HepG2 (cell line): Measurements from ENCODE around the gene SPOP. TPM values are rescaled to one million over a fixed set of nuclear protein-coding genes. Genes with fewer than 3 reads are reported as not detected.

Experiments
- ATAC-seq: fragments of 200-7000 bp; cut with Tn5 transposase; 3 replicates; pipeline ENCODE4 v1.9.1; 2020; ENCODE audit warnings: mild to moderate bottlenecking, moderate library complexity
- BruUV-seq: library from RNA; stranded (reverse); fragments of 400-500 nt; replicated peaks from 2 replicates; lab custom pipeline; 2021; lab: Mats Ljungman, UMichigan
- CTCF ChIA-PET: fragments of 300-600 bp; formaldehyde crosslinking; extraction: SDS; loops from one replicate; lab custom pipeline; 2021; ENCODE audit warnings: low total read pairs, inconsistent platforms, low intra/inter-chr PET ratio; lab: Yijun Ruan, JAX
- POLR2A ChIA-PET: fragments of 350-600 bp; sonication (Branson Sonifier 250); formaldehyde crosslinking; loops from one replicate; lab custom pipeline; 2020; ENCODE audit warnings: antibody characterized with exemption, inconsistent platforms; lab: Yijun Ruan, JAX
- DNase-seq: peaks from one replicate; pipeline ENCODE4 v3.0.0-alpha.2; 2015; ENCODE audit warnings: low spot score
- FAIRE-seq: peaks from 3 replicates; lab custom pipeline; 2011; peaks lifted over from hg19 to GRCh38; lab: Jason Lieb, UNC
- H2AFZ ChIP-seq: one replicate; pipeline ENCODE4 v1.6.1; 2011; ENCODE audit warnings: low read length, inconsistent platforms
- H3K27ac ChIP-seq: fragments of 300-600 bp; 3 replicates; pipeline ENCODE4 v1.8.0; 2011; ENCODE audit warnings: mixed run types, mild to moderate bottlenecking, mixed read lengths, low read length, inconsistent platforms; ENCODE audit not compliant: insufficient read depth; ENCODE audit errors: extremely low read length
- H3K27me3 ChIP-seq, 2 experiments: fragments of 200-600 bp in 1 of 2; 2 replicates in 1 of 2; 3 replicates in 1 of 2; pipeline versions ENCODE4 v1.6.0 to v1.8.0; 2011; ENCODE audit warnings: low read length in 2 of 2, mild to moderate bottlenecking in 2 of 2, moderate library complexity in 2 of 2, inconsistent platforms in 1 of 2; ENCODE audit not compliant: insufficient read depth in 2 of 2, control insufficient read depth in 1 of 2
- H3K36me3 ChIP-seq, 2 experiments: fragments of 200-600 bp in 1 of 2; replicated peaks in 1 of 2; 2 replicates in 1 of 2; 3 replicates in 1 of 2; pipeline versions ENCODE4 v1.5.1 to v1.8.0; 2011; ENCODE audit warnings: low read length in 2 of 2, inconsistent platforms in 1 of 2; ENCODE audit not compliant: insufficient read depth in 2 of 2, control insufficient read depth in 1 of 2
- H3K4me1 ChIP-seq: 2 replicates; pipeline ENCODE4 v1.5.1; 2012; ENCODE audit warnings: low read length, inconsistent platforms; ENCODE audit not compliant: insufficient read depth
- H3K4me2 ChIP-seq: 2 replicates; pipeline ENCODE4 v1.6.0; 2011; ENCODE audit warnings: low read depth, low read length, inconsistent platforms
- H3K4me3 ChIP-seq, 3 experiments: fragments of 200-600 bp in 1 of 3; sonication (generic), shearing (Covaris generic) in 1 of 3; replicated peaks in 1 of 3; 2 replicates each; pipeline ENCODE4 v1.5.1; 2011 to 2016; ENCODE audit warnings: low read length in 3 of 3, inconsistent platforms in 2 of 3, low read depth in 2 of 3, mild to moderate bottlenecking in 2 of 3, control low read depth in 1 of 3, mixed read lengths in 1 of 3; ENCODE audit not compliant: insufficient read depth in 1 of 3
- H3K79me2 ChIP-seq: one replicate; pipeline ENCODE4 v1.6.1; 2011; ENCODE audit warnings: low read length, inconsistent platforms; ENCODE audit not compliant: insufficient read depth
- H3K9ac ChIP-seq: 2 replicates; pipeline ENCODE4 v1.6.0; 2011; ENCODE audit warnings: mild to moderate bottlenecking, low read depth, low read length, inconsistent platforms; ENCODE audit not compliant: insufficient read depth
- H3K9me3 ChIP-seq: 2 replicates; pipeline ENCODE4 v1.5.1; 2012; ENCODE audit warnings: mild to moderate bottlenecking, low read length
- H4K20me1 ChIP-seq: 2 replicates; pipeline ENCODE4 v1.6.0; 2011; ENCODE audit warnings: inconsistent platforms, mild to moderate bottlenecking, low read length, moderate library complexity; ENCODE audit not compliant: insufficient read depth
- ERF ChIP-seq: IDR thresholded peaks from 2 replicates; pipeline ENCODE4 v1.6.1; 2018; ENCODE audit warnings: missing biosample characterization, missing genetic modification reagents
- NR2F1 ChIP-seq, 2 experiments: fragments of 450-650 bp in 1 of 2; formaldehyde crosslinking in 1 of 2; IDR thresholded peaks; 2 replicates each; pipeline versions ENCODE4 v1.5.0 to v1.6.1; 2016 to 2020; ENCODE audit warnings: mild to moderate bottlenecking in 1 of 2, missing compliant biosample characterization in 1 of 2, missing genetic modification reagents in 1 of 2, moderate library complexity in 1 of 2
- RBM22 ChIP-seq: fragments of 200-400 bp; formaldehyde crosslinking; optimal IDR thresholded peaks from 2 replicates; pipeline ENCODE3; 2017; ENCODE audit warnings: mild to moderate bottlenecking, low read length, moderate library complexity
- RNF2 ChIP-seq: fragments of 450-650 bp; conservative IDR thresholded peaks from 2 replicates; pipeline ENCODE4 v1.6.1; 2016; ENCODE audit warnings: low read depth
- ZNF44 ChIP-seq: sonication (generic); formaldehyde crosslinking; IDR thresholded peaks from 2 replicates; pipeline ENCODE4 v1.5.1; 2020; ENCODE audit warnings: mild to moderate bottlenecking, missing genetic modification reagents
- ZNF496 ChIP-seq: sonication (generic); formaldehyde crosslinking; IDR thresholded peaks from 2 replicates; pipeline ENCODE4 v1.8.1; 2023; ENCODE audit warnings: mild to moderate bottlenecking, moderate library complexity, missing genetic modification reagents; ENCODE audit not compliant: insufficient replicate concordance
- WGBS: methylation state at CpG from one replicate; pipeline ENCODE4 v1.1.6; 2017; ENCODE audit warnings: low lambda C conversion rate; 5-methylcytosine and 5-hydroxymethylcytosine counted together
- in situ Hi-C: cut with HindIII; loops from 2 replicates; pipeline ENCODE4 v1.10.0; 2017; ENCODE audit warnings: low pct_unique_long_range_greater_than_20kb; ENCODE audit not compliant: extremely low pct_ligation_motif_present
- intact Hi-C: fragments of 100-400 bp; cut with micrococcal nuclease; formaldehyde crosslinking; loops from one replicate; pipeline ENCODE4 v1.10.0; 2022; ENCODE audit not compliant: unreplicated experiment
- polyA plus RNA-seq, 8 experiments: library from polyadenylated mRNA; depleted of rRNA in 3 of 8; stranded (reverse) in 7 of 8; unstranded in 1 of 8; fragments of >200 nt; fragmentation: Illumina TruSeq in 4 of 8; extraction: Trizol in 4 of 8; gene quantifications; 2 replicates each; pipeline versions ENCODE4 v1.2.1 to v1.2.3, GENCODE V29; 2011 to 2016; ENCODE audit warnings: low read depth in 4 of 8, missing spikeins in 1 of 8, mixed read lengths in 1 of 8; ENCODE audit not compliant: insufficient read depth in 1 of 8
- total RNA-seq, 5 experiments: library from RNA; depleted of rRNA; stranded (reverse); fragments of >200 nt; fragmentation: Illumina TruSeq; extraction: Trizol; gene quantifications; 2 replicates each; pipeline ENCODE4 v1.2.3, GENCODE V29; 2016; ENCODE audit warnings: low read depth in 1 of 5
- TF ChIP-seq, protein P1 (sequence below): sonication (generic); formaldehyde crosslinking; IDR thresholded peaks from 2 replicates; pipeline ENCODE4 v1.4.0; 2020; ENCODE audit warnings: missing genetic modification reagents, borderline replicate concordance
- TF ChIP-seq, protein P2 (sequence below): sonication (generic); formaldehyde crosslinking; conservative IDR thresholded peaks from 2 replicates; pipeline ENCODE4 v1.4.0; 2020; ENCODE audit warnings: missing genetic modification reagents
- TF ChIP-seq, protein P3 (sequence below): sonication (generic); formaldehyde crosslinking; IDR thresholded peaks from 2 replicates; pipeline ENCODE4 v1.4.0; 2020; ENCODE audit warnings: missing genetic modification reagents, borderline replicate concordance

Gene SPOP
- total and polyA plus RNA-seq, 2 of the 13 experiments (the other 11 are each of a cell fraction or from before 2014, with no cell fraction given) = 52.8 to 60.8 TPM

DNA sequence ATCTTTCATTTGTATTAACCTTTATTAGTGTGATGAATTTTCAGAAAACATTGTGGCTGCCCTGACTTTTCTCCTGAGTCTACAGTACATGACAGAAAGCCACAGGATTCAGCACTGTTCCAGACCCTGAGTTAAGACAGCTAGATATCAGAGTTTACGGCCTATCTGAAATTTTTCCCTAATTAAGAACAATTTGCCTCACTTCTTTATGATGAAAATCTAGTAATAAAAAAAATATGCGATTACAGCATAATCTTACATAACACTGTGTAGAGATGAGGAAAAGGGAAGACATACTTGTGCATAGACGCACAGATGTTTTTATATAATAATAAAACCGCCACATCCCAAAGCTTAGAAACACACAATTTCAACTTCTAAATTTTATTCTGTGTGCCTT lies 7.3 kb downstream of the SPOP start:
- TF ChIP-seq RNF2 (no peak), ZNF496 (CRISPR knock-in tag) (no peak), NR2F1 (CRISPR knock-in tag; IDR thresholded peaks at IDR 0.05) (no peak), ERF (CRISPR knock-in tag) (no peak), ZNF44 (CRISPR knock-in tag) (no peak), RBM22 (no peak)
- TF ChIP-seq, protein P1, sequence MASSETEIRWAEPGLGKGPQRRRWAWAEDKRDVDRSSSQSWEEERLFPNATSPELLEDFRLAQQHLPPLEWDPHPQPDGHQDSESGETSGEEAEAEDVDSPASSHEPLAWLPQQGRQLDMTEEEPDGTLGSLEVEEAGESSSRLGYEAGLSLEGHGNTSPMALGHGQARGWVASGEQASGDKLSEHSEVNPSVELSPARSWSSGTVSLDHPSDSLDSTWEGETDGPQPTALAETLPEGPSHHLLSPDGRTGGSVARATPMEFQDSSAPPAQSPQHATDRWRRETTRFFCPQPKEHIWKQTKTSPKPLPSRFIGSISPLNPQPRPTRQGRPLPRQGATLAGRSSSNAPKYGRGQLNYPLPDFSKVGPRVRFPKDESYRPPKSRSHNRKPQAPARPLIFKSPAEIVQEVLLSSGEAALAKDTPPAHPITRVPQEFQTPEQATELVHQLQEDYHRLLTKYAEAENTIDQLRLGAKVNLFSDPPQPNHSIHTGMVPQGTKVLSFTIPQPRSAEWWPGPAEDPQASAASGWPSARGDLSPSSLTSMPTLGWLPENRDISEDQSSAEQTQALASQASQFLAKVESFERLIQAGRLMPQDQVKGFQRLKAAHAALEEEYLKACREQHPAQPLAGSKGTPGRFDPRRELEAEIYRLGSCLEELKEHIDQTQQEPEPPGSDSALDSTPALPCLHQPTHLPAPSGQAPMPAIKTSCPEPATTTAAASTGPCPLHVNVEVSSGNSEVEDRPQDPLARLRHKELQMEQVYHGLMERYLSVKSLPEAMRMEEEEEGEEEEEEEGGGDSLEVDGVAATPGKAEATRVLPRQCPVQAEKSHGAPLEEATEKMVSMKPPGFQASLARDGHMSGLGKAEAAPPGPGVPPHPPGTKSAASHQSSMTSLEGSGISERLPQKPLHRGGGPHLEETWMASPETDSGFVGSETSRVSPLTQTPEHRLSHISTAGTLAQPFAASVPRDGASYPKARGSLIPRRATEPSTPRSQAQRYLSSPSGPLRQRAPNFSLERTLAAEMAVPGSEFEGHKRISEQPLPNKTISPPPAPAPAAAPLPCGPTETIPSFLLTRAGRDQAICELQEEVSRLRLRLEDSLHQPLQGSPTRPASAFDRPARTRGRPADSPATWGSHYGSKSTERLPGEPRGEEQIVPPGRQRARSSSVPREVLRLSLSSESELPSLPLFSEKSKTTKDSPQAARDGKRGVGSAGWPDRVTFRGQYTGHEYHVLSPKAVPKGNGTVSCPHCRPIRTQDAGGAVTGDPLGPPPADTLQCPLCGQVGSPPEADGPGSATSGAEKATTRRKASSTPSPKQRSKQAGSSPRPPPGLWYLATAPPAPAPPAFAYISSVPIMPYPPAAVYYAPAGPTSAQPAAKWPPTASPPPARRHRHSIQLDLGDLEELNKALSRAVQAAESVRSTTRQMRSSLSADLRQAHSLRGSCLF (CRISPR knock-in tag) = no peak
- TF ChIP-seq, protein P2, sequence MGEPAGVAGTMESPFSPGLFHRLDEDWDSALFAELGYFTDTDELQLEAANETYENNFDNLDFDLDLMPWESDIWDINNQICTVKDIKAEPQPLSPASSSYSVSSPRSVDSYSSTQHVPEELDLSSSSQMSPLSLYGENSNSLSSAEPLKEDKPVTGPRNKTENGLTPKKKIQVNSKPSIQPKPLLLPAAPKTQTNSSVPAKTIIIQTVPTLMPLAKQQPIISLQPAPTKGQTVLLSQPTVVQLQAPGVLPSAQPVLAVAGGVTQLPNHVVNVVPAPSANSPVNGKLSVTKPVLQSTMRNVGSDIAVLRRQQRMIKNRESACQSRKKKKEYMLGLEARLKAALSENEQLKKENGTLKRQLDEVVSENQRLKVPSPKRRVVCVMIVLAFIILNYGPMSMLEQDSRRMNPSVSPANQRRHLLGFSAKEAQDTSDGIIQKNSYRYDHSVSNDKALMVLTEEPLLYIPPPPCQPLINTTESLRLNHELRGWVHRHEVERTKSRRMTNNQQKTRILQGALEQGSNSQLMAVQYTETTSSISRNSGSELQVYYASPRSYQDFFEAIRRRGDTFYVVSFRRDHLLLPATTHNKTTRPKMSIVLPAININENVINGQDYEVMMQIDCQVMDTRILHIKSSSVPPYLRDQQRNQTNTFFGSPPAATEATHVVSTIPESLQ = no peak
- TF ChIP-seq, protein P3, sequence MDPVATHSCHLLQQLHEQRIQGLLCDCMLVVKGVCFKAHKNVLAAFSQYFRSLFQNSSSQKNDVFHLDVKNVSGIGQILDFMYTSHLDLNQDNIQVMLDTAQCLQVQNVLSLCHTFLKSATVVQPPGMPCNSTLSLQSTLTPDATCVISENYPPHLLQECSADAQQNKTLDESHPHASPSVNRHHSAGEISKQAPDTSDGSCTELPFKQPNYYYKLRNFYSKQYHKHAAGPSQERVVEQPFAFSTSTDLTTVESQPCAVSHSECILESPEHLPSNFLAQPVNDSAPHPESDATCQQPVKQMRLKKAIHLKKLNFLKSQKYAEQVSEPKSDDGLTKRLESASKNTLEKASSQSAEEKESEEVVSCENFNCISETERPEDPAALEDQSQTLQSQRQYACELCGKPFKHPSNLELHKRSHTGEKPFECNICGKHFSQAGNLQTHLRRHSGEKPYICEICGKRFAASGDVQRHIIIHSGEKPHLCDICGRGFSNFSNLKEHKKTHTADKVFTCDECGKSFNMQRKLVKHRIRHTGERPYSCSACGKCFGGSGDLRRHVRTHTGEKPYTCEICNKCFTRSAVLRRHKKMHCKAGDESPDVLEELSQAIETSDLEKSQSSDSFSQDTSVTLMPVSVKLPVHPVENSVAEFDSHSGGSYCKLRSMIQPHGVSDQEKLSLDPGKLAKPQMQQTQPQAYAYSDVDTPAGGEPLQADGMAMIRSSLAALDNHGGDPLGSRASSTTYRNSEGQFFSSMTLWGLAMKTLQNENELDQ (CRISPR knock-in tag) = no peak
- ChIA-PET POLR2A (no interaction called here), CTCF (no interaction called here)
- no peak overlapping the region for H3K27ac ChIP-seq
- H3K4me1 ChIP-seq = peaks cover 14% of the 10 kb centered on the region
- intact Hi-C loops (no loop called here), in situ Hi-C loops (no loop called here)
- ATAC-seq (no peak), DNase-seq (no peak), FAIRE-seq (no peak)
- H3K27me3 ChIP-seq = no peaks in the 10 kb centered on the region
- peaks cover 2 to 24% of the 10 kb centered on the region in 2 experiments for H3K36me3 ChIP-seq
- peaks cover 79% of the 10 kb centered on the region for H3K79me2 ChIP-seq
- H3K4me2 ChIP-seq = no peak overlapping the region
- no peak overlapping the region for H3K9ac ChIP-seq
- no peak overlapping the region for H2AFZ ChIP-seq
- 94% methylated on average over 4 of the region's 4 CpGs for WGBS
- H3K9me3 ChIP-seq = no peaks in the 10 kb centered on the region
- BruUV-seq = no TSS peak
- no peak overlapping the region for H3K4me3 ChIP-seq
- H4K20me1 ChIP-seq = 0 out of 2 replicates have a peak, but pooled peaks cover 5% of the 10 kb centered on the region
